DOHH2 (cell line): ENCODE results near the gene ASB7.

Experiments used
- EZH2phosphoT487 ChIP-seq: fragments of 200-600 bp; sonication (generic); IDR thresholded peaks from 2 replicates; pipeline ENCODE4 v1.6.1; 2017; ENCODE audit warnings: borderline replicate concordance, mild to moderate bottlenecking, antibody characterized with exemption, low read length, moderate library complexity, mixed read lengths
- TF ChIP-seq, protein P1 (sequence below): fragments of 200-600 bp; sonication (generic); IDR thresholded peaks from one replicate; pipeline ENCODE4 v1.5.1; 2014; ENCODE audit warnings: antibody characterized with exemption, mild to moderate bottlenecking, low read depth, low read length; ENCODE audit not compliant: poor library complexity, severe bottlenecking

DNA sequence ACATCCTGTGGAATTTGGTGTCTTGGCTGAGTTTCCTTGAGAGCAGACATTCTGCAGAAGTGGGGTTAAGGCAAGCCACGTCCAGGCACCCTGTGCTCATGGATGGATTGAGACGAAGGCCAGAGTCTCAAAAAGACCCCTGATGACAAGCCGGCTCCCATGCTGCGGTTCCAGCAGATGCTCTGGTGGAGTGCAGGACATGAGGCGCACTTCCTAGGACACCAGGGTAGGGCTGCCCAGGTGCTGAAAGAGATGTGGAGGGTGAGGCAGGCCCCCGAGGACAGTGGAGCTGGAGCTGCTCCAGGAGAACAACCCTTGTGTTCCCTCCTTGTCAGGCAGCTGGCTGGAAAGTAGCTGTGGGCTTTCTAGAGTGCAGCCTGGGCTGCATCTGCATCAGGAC lies 81.0 kb downstream of the ASB7 start:
- TF ChIP-seq, protein P1, sequence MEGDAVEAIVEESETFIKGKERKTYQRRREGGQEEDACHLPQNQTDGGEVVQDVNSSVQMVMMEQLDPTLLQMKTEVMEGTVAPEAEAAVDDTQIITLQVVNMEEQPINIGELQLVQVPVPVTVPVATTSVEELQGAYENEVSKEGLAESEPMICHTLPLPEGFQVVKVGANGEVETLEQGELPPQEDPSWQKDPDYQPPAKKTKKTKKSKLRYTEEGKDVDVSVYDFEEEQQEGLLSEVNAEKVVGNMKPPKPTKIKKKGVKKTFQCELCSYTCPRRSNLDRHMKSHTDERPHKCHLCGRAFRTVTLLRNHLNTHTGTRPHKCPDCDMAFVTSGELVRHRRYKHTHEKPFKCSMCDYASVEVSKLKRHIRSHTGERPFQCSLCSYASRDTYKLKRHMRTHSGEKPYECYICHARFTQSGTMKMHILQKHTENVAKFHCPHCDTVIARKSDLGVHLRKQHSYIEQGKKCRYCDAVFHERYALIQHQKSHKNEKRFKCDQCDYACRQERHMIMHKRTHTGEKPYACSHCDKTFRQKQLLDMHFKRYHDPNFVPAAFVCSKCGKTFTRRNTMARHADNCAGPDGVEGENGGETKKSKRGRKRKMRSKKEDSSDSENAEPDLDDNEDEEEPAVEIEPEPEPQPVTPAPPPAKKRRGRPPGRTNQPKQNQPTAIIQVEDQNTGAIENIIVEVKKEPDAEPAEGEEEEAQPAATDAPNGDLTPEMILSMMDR = no peak
- no peak for TF ChIP-seq EZH2phosphoT487
